ENCODE measurements around the gene R3HDM4.

R3HDM4 gene

GRCh38 chr19:911197-912033 lies 1.6 kb downstream of the R3HDM4 start:
- peak overlapping the region; percentile 17 for H3K4me3 ChIP-seq (replicated peaks; ENCODE audit: low read depth, low read length)
- TF ChIP-seq, protein P1, sequence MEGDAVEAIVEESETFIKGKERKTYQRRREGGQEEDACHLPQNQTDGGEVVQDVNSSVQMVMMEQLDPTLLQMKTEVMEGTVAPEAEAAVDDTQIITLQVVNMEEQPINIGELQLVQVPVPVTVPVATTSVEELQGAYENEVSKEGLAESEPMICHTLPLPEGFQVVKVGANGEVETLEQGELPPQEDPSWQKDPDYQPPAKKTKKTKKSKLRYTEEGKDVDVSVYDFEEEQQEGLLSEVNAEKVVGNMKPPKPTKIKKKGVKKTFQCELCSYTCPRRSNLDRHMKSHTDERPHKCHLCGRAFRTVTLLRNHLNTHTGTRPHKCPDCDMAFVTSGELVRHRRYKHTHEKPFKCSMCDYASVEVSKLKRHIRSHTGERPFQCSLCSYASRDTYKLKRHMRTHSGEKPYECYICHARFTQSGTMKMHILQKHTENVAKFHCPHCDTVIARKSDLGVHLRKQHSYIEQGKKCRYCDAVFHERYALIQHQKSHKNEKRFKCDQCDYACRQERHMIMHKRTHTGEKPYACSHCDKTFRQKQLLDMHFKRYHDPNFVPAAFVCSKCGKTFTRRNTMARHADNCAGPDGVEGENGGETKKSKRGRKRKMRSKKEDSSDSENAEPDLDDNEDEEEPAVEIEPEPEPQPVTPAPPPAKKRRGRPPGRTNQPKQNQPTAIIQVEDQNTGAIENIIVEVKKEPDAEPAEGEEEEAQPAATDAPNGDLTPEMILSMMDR (IDR thresholded peaks at IDR 0.05; ENCODE audit: low read length, missing control alignments), result no peak
- no peak for DNase-seq (ENCODE audit: low read depth)

DNA sequence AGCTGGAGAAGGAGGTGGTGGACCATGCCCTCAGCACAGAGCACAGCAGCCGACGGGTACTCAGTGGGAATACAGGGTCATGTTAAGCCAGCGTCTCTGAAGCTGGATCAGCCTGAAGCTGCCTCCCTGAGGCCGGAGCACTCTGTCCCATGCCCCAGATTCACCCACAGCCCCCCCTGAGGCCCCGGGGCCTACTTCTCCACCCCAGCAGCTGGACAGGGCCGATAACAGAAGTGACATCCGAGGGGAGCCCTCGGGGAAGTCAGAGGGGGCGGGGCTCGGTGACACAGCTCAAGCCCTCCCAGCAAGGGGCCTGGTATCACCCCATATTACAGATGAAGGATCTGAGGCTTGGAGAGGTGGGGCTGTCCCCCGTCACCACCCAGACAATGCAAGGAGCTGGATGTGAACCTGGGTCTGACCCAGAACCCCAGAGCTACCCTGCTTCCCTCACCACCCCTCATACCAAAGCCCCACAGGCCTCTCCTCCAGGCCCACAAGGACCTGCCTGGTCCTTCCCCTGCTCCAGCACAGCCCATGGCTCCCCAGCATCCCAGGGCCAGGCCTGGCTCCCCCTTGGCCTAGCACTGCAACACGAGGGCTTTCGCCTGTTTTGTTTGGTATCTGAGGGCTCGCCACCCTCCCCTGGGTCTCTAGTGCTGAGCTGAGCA lies 5.7 kb downstream of the R3HDM4 start:
- TF ChIP-seq, protein P1 (IDR thresholded peaks at IDR 0.05; ENCODE audit: low read length, missing control alignments), result no peak
- no peak for DNase-seq (ENCODE audit: low read depth)
- H3K4me3 ChIP-seq (replicated peaks; ENCODE audit: low read depth, low read length), result no peak overlapping the region

- no peak overlapping the region for H3K4me3 ChIP-seq (replicated peaks; ENCODE audit: low read depth, low read length)
- TF ChIP-seq, protein P1 (IDR thresholded peaks at IDR 0.05; ENCODE audit: low read length, missing control alignments), result no peak
- DNase-seq (ENCODE audit: low read depth), result no peak
These were observed 6.5 kb downstream of the R3HDM4 start for GRCh38 chr19:906480-906879.

GRCh38 chr19:904545-904944 lies 8.5 kb downstream of the R3HDM4 start:
- H3K4me3 ChIP-seq (replicated peaks; ENCODE audit: low read depth, low read length), result no peak overlapping the region
- no peak for DNase-seq (ENCODE audit: low read depth)
- TF ChIP-seq, protein P1 (IDR thresholded peaks at IDR 0.05; ENCODE audit: low read length, missing control alignments), result no peak

DNA sequence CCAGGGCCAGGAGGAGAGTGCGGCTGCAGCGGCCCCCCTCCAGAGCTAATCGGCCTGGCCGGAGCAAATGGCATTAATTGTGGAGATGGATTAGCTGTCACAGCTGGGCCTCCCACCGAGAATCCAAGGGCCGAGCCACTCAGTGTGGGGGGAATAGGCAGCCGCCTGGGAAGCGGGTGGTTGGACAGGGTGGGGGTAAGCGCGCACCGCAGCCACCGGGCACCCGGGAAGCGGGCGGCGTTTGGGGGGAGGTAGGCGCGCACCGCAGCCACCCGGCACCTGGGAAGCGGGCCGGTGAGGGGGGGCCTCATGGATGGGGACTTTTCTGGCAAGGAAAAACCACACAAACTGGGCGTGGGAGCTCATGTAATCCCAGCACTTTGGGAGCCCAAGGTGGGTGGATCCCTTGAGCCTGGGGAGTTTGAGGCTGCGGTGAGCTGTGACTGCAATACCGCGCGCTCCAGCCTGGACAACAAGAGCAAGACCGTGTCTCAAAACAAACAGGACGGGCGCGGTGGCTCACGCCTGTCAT lies 9.7 kb downstream of the R3HDM4 start:
- TF ChIP-seq, protein P1 (IDR thresholded peaks at IDR 0.05; ENCODE audit: low read length, missing control alignments), result no peak
- no peak overlapping the region for H3K4me3 ChIP-seq (replicated peaks; ENCODE audit: low read depth, low read length)
- no peak for DNase-seq (ENCODE audit: low read depth)

- TF ChIP-seq, protein P1 (IDR thresholded peaks at IDR 0.05; ENCODE audit: low read length, missing control alignments), result no peak
- DNase-seq (ENCODE audit: low read depth), result no peak
- no peak overlapping the region for H3K4me3 ChIP-seq (replicated peaks; ENCODE audit: low read depth, low read length)
These were observed 10.4 kb downstream of the R3HDM4 start for GRCh38 chr19:902446-903226.

Data from fibroblast of pulmonary artery (primary cell).